GM18508 (cell line): ENCODE results near the gene MPPED1.

ENCODE experiments used
- ATAC-seq: cut with Tn5 transposase; IDR thresholded peaks from one replicate; pipeline ENCODE4 v1.9.1; 2021; ENCODE audit warnings: moderate number of reproducible peaks; ENCODE audit not compliant: insufficient read depth, unreplicated experiment

Gene MPPED1

DNA sequence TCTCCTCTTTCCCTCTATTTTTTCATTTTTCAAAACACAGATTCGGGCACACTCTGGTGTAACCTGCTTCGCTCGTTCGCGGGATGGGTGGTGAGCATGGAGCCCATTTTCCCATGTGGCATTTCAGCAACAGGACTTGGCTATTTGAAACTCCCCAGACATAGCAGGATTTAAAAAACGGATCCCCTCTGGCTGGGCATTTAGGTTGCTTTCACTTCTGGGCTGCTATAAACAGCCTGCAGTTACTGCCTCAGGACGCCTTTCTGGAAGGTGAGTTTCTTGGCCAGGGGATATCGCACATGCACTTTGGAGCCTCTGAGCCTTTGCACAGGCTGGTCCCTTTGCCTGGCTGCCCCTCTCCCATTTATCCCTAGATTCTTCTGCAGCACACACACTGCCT, 2.8 kb upstream of the MPPED1 start:
- ATAC-seq, result no peak

DNA sequence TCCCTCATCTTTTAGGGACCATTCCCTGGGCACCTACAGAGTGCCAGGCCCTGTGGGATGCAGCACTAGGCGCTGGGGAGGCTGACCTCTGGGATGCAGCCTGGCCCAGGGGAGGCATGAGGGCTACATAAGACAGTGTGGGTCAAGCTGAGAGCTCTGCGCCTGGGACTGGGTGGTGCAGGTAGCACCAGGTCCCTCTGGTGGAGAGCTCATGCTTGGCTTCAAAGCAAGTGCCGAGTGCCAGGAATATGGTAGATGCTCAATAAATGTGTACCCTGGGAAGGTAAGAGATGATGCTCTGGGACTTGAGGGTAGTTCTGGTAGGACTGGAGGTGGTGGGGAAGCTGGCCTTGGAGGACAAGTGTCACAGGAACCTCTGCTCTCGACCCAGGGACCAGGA, 2.0 kb upstream of the MPPED1 start:
- ATAC-seq, result no peak

- no peak for ATAC-seq
These were observed 560 bp upstream of the MPPED1 start for GRCh38 chr22:43411040-43411868.

- no peak for ATAC-seq
These were observed 1.3 kb downstream of the MPPED1 start for GRCh38 chr22:43412808-43413795.

GRCh38 chr22:43413826-43414225, 2.0 kb downstream of the MPPED1 start:
- no peak for ATAC-seq

- no peak for ATAC-seq
These were observed 3.9 kb downstream of the MPPED1 start for GRCh38 chr22:43415681-43416080.

GRCh38 chr22:43417555-43417954, 5.7 kb downstream of the MPPED1 start:
- no peak for ATAC-seq

DNA sequence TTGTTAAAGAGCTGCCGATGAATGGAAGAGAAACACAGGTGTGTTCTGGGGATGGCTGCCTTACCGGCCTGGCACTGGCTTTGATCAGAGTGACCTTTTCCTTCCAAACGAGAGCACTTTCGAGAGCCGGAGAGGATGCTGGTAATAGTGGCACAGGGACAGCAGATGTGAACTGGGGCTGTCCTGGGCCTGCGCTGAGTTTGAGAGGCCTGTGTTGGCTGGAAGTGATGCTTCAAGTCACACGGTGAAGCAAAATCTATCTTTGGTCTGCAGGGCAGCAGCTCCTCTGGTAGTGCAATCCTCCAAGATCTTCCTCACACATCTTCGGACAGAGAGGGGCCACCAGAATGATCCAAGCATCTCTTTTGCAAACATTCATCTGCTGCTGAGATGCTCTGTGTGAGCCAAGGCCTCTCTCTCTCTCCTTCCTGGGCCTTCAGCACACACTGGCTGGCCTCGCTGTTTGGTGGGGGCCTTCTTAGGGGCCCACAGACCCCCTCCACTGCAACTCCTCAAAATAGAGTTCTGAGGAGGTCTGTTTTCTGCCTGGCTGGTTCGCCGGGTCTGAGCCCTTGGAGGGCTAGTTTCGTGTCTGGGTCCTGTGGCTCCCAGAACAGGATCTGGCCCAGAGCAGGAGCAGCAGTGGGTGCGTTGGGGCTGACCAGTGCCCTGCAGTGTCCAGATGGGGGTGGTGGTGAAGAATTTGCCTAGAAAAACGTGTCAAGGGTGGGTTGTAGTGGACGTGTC, 6.4 kb downstream of the MPPED1 start:
- no peak for ATAC-seq

DNA sequence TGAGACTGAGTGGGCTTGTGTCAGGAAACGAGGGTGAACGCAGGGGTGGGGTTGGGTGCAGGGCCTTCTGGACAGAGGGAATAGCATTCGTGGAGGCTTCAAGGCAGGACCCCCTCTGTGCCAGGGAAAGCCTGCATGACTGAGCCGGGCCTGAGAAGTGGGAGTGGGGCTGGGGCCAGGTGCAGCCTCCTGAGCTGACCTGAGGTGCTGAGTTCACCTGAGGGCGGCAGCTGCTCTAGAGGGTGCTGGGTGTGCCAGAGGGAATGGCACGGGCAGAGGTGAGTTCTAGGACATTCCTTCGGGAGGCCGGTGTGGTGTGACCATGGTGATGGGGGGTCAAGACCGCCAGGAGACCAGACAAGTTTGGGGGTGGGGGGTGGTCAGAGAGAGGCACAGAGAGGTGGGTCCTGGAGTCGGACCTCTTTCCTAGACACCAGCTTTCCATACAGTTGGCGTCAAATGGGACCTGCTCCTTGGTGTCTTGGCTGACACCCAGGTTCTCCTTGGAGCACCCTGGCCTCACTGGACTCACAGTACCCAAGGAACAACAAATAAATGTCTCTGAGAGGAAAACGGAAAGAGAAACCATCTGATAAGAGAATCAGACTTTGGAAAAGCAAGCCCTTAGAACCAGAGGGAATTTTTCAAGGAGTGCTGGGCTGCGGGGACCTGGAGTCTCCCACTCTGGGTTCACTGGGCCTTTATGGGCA, 7.7 kb downstream of the MPPED1 start:
- ATAC-seq, result no peak

GRCh38 chr22:43421046-43421665, 9.3 kb downstream of the MPPED1 start:
- ATAC-seq, result no peak

GRCh38 chr22:43421914-43422615, 10.3 kb downstream of the MPPED1 start:
- ATAC-seq, result no peak

DNA sequence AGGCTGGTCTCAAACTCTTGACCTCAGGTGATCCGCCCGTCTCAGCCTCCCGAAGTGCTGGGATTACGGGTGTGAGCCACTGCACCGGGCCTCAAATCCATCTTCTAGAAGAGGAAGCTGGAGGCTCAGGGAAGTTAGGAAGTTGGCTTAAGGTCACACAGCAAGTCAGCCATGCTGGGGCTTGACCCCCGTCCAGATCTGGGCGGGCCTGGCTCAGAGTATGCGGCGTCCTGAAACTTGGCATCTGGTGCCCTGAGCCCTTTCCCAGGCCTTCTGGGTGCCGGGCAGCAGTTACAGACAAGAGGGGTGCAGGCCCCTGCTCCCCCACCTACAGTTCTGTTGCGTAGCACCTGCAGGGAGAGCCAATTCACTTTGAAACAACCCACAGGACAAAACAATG, 11.2 kb downstream of the MPPED1 start:
- ATAC-seq, result no peak

- ATAC-seq, result no peak
These were observed 12.4 kb downstream of the MPPED1 start for GRCh38 chr22:43424201-43424600.

- no peak for ATAC-seq
These were observed 13.1 kb downstream of the MPPED1 start for GRCh38 chr22:43424666-43425630.

GRCh38 chr22:43425976-43426785, 14.4 kb downstream of the MPPED1 start:
- ATAC-seq, result no peak

DNA sequence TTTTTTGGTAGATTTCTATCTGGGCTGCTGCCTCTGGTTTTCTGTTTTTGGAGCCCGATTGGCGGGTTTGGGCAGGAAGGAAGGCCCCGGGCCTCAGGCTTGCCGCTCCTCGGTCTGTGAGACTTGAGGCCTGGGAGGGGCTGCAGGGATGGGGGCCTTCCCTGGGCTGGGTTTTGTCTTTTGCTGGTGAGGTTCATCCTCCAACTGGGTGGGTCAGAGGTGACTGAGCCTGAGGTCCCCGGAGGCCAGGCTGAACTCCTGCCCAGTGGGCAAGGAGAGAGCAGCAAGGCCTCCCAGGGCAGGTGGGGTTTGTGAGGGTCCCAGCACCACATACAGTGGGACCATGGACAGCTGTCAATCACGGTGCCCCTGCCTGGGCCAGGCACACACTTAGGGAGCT, 15.0 kb downstream of the MPPED1 start:
- no peak for ATAC-seq
